Choroid plexus epithelial cell (primary cell): ENCODE measurements around the gene LDLR.
"Not testable (repeated sequence)": the region's sequence is repeated elsewhere in the genome, so short reads cannot be mapped to it uniquely, and the experiment has no call there.

Experiments used
- DNase-seq: peaks from one replicate; pipeline ENCODE4 v3.0.0-alpha.2; 2010; ENCODE audit warnings: low read depth
- H3K4me3 ChIP-seq: 2 replicates; pipeline ENCODE4 v1.5.1; 2011; ENCODE audit warnings: low read depth, mild to moderate bottlenecking, control low read depth, low read length, moderate library complexity
- CTCF ChIP-seq: conservative IDR thresholded peaks from 2 replicates; pipeline ENCODE4 v1.5.1; 2011; ENCODE audit warnings: low read depth, mild to moderate bottlenecking, control low read depth, inconsistent platforms, low read length, moderate library complexity

Gene LDLR

DNA sequence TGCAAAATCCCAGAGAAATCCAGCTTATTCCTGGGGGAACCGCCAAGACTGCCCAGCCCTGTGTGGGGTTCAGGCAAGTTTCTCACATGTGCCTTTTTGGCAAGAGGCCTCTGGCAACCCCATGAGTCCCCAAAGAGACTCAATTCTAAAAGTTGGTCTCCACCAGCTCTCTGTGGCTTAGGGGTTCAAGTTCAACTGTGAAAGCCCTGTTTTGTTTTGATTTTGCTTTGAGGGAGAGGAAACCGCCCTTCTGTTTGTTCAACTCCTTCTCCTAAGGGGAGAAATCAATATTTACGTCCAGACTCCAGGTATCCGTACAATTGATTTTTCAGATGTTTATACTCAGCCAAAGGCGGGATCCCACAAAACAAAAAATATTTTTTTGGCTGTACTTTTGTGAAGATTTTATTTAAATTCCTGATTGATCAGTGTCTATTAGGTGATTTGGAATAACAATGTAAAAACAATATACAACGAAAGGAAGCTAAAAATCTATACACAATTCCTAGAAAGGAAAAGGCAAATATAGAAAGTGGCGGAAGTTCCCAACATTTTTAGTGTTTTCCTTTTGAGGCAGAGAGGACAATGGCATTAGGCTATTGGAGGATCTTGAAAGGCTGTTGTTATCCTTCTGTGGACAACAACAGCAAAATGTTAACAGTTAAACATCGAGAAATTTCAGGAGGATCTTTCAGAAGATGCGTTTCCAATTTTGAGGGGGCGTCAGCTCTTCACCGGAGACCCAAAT lies 583 bp upstream of the LDLR start:
- no peak for TF ChIP-seq CTCF
- DNase-seq: peak; percentile 41
- H3K4me3 ChIP-seq: peak overlapping the region; percentile 93

GRCh38 chr19:11090014-11090263 lies 676 bp downstream of the LDLR start:
- not testable (repeated sequence) for DNase-seq
- peak overlapping the region; percentile 93 for H3K4me3 ChIP-seq

GRCh38 chr19:11090264-11090996 lies 1.2 kb downstream of the LDLR start:
- H3K4me3 ChIP-seq: peak overlapping the region; percentile 93
- no peak for TF ChIP-seq CTCF
- DNase-seq: peak; percentile 98

DNA sequence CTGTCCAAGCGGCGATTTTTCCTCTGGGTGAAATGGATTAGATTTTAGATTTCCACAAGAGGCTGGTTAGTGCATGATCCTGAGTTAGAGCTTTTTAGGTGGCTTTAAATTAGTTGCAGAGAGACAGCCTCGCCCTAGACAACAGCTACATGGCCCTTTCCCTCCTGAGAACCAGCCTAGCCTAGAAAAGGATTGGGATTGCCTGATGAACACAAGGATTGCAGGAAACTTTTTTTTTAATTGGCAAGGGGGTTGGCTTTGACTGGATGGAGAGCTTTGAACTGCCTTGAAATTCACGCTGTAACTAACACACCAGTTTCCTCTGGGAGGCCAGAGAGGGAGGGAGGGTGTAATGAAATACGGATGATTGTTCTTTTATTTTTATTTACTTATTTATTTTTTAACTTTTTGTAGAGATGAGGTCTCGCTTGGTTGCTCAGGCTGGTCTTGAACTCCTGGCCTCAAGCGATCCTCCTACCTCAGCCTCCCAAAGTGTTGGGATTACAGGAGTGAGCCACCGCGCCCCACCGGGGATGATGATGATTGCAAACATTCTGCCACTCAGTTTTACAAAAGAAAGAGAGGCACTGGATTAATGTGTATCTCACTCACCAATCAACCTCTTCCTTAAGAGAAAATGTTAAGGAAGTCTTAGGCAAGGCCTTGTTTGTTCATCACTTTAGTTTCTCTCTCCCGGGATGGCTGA lies 1.9 kb downstream of the LDLR start:
- TF ChIP-seq CTCF: no peak
- peak overlapping the region; percentile 93 for H3K4me3 ChIP-seq
- DNase-seq: no peak

- TF ChIP-seq CTCF: no peak
- peak; percentile 91 for DNase-seq
- H3K4me3 ChIP-seq: peak overlapping the region; percentile 93
These were observed 2.5 kb downstream of the LDLR start for GRCh38 chr19:11091703-11092153.

GRCh38 chr19:11092181-11092538 lies 2.9 kb downstream of the LDLR start:
- peak overlapping the region; percentile 93 for H3K4me3 ChIP-seq
- peak; percentile 75 for DNase-seq
- no peak for TF ChIP-seq CTCF

DNA sequence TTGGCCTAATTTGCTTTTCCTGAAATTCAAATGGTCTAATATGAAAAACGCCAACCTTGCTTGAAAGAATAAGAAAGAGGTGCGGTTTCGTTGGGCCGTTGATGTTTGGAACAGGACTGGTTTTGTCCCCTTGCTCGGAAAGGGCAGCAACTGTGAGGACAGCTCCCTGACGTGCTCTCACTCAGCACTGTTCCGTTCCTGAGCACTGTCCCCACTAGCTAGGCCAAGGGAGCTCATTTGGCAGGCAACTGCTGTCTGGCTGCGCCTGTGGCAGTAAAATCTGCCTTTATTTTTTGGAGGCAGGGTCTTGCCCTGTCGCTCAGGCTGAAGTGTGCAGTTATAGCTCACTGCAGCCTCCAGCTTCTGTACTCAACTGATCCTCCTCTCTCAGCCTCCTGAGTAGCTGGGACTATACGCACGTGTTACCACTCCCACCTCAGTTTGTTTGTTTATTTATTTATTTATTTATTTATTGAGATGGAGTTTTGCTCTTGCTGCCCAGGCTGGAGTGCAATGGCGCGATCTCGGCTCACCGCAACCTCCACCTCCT lies 4.5 kb downstream of the LDLR start:
- no peak for DNase-seq
- no peak for TF ChIP-seq CTCF
- no peak overlapping the region for H3K4me3 ChIP-seq
